WTC11 (cell line): ENCODE data around the gene FBXL7.

Experiments
- ETV6 ChIP-seq: sonication (generic); formaldehyde crosslinking; IDR thresholded peaks from 2 replicates; pipeline ENCODE4 v1.8.1; 2022; ENCODE audit warnings: mild to moderate bottlenecking, missing genetic modification reagents
- RELA ChIP-seq: sonication (generic); formaldehyde crosslinking; IDR thresholded peaks from 2 replicates; pipeline ENCODE4 v1.8.1; 2022; ENCODE audit warnings: missing genetic modification reagents, mild to moderate bottlenecking, borderline replicate concordance
- TCF7 ChIP-seq: sonication (generic); formaldehyde crosslinking; IDR thresholded peaks from 2 replicates; pipeline ENCODE4 v1.8.0; 2022; ENCODE audit warnings: mild to moderate bottlenecking, low read depth, missing genetic modification reagents, moderate library complexity
- TEAD1 ChIP-seq: sonication (generic); formaldehyde crosslinking; IDR thresholded peaks from 2 replicates; pipeline ENCODE4 v1.8.0; 2022; ENCODE audit warnings: mild to moderate bottlenecking, missing genetic modification reagents
- TF ChIP-seq, protein P1 (sequence below): sonication (generic); formaldehyde crosslinking; IDR thresholded peaks from 2 replicates; pipeline ENCODE4 v1.8.0; 2022; ENCODE audit warnings: mild to moderate bottlenecking, missing genetic modification reagents
- TF ChIP-seq, protein P2 (sequence below): fragments of 200-600 bp; IDR thresholded peaks from 2 replicates; pipeline ENCODE4 v1.8.0; 2022; ENCODE audit warnings: antibody characterized with exemption
- TF ChIP-seq, protein P3 (sequence below): sonication (generic); formaldehyde crosslinking; IDR thresholded peaks from 2 replicates; pipeline ENCODE4 v1.8.0; 2022; ENCODE audit warnings: mild to moderate bottlenecking, missing genetic modification reagents
- TF ChIP-seq, protein P4 (sequence below): sonication (generic); formaldehyde crosslinking; IDR thresholded peaks from 2 replicates; pipeline ENCODE4 v1.8.1; 2022; ENCODE audit warnings: mild to moderate bottlenecking, missing genetic modification reagents, moderate library complexity, borderline replicate concordance

DNA sequence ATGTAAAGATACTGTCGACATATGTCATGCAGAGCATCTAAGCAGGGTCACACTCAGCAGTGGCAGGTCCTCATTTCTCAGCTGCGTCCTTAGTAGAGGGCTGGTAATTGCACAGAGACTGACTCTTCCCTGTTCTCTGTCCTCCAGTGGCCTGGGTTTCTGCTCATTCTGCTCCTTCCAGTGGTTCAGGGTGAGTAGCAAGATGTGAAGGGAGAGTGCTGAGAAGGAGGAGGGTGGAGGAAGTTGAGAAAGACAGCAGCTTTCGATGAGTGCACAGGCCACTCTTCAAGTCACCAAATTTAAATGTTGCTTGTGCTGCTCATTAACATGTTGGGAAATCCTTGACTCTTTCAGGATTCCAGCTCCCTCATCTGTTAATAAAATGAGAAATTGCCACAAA lies 203.9 kb downstream of the FBXL7 start:
- TF ChIP-seq, protein P1, sequence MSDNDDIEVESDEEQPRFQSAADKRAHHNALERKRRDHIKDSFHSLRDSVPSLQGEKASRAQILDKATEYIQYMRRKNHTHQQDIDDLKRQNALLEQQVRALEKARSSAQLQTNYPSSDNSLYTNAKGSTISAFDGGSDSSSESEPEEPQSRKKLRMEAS, result no peak
- TF ChIP-seq, protein P2, sequence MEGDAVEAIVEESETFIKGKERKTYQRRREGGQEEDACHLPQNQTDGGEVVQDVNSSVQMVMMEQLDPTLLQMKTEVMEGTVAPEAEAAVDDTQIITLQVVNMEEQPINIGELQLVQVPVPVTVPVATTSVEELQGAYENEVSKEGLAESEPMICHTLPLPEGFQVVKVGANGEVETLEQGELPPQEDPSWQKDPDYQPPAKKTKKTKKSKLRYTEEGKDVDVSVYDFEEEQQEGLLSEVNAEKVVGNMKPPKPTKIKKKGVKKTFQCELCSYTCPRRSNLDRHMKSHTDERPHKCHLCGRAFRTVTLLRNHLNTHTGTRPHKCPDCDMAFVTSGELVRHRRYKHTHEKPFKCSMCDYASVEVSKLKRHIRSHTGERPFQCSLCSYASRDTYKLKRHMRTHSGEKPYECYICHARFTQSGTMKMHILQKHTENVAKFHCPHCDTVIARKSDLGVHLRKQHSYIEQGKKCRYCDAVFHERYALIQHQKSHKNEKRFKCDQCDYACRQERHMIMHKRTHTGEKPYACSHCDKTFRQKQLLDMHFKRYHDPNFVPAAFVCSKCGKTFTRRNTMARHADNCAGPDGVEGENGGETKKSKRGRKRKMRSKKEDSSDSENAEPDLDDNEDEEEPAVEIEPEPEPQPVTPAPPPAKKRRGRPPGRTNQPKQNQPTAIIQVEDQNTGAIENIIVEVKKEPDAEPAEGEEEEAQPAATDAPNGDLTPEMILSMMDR, result no peak
- TF ChIP-seq RELA (no peak), TEAD1 (no peak), TCF7 (no peak), ETV6 (CRISPR knock-in tag) (no peak)
- TF ChIP-seq, protein P3, sequence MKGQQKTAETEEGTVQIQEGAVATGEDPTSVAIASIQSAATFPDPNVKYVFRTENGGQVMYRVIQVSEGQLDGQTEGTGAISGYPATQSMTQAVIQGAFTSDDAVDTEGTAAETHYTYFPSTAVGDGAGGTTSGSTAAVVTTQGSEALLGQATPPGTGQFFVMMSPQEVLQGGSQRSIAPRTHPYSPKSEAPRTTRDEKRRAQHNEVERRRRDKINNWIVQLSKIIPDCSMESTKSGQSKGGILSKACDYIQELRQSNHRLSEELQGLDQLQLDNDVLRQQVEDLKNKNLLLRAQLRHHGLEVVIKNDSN (CRISPR knock-in tag), result no peak
- TF ChIP-seq, protein P4, sequence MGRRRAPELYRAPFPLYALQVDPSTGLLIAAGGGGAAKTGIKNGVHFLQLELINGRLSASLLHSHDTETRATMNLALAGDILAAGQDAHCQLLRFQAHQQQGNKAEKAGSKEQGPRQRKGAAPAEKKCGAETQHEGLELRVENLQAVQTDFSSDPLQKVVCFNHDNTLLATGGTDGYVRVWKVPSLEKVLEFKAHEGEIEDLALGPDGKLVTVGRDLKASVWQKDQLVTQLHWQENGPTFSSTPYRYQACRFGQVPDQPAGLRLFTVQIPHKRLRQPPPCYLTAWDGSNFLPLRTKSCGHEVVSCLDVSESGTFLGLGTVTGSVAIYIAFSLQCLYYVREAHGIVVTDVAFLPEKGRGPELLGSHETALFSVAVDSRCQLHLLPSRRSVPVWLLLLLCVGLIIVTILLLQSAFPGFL (CRISPR knock-in tag), result no peak
